Colonic mucosa (tissue), 4 donors: ENCODE measurements around the gene LHFPL4. TPM values are rescaled to one million over a fixed set of nuclear protein-coding genes. Genes with fewer than 3 reads are reported as not detected.
"Not testable (repeated sequence)": the region's sequence is repeated elsewhere in the genome, so short reads cannot be mapped to it uniquely, and the experiment has no call there.

Experiments
- DNase-seq: peaks from one replicate; pipeline ENCODE4 v3.0.0-alpha.2; 2020
- H3K27ac ChIP-seq: fragments of 200-600 bp; one replicate; pipeline ENCODE4 v1.8.0; 2021
- H3K27me3 ChIP-seq: fragments of 200-600 bp; one replicate; pipeline ENCODE4 v1.8.0; 2021
- H3K36me3 ChIP-seq: fragments of 200-600 bp; one replicate; pipeline ENCODE4 v1.8.0; 2021
- H3K4me1 ChIP-seq: fragments of 200-600 bp; one replicate; pipeline ENCODE4 v1.8.0; 2021; ENCODE audit warnings: mild to moderate bottlenecking
- H3K4me3 ChIP-seq: fragments of 200-600 bp; one replicate; pipeline ENCODE4 v1.8.0; 2021
- H3K9ac ChIP-seq, 2 donors: one replicate each; pipeline ENCODE4 v1.7.0; 2013; ENCODE audit warnings: control low read depth in 2 of 2, low read depth in 2 of 2, low read length in 2 of 2
- H3K9me3 ChIP-seq: fragments of 200-600 bp; one replicate; pipeline ENCODE4 v1.8.0; 2021
- CTCF ChIP-seq: fragments of 200-600 bp; IDR thresholded peaks from one replicate; pipeline ENCODE4 v1.8.0; 2022; ENCODE audit warnings: antibody characterized with exemption, mild to moderate bottlenecking
- intact Hi-C: fragments of 100-400 bp; cut with DNase I; formaldehyde crosslinking; loops from one replicate; pipeline ENCODE4 v1.14.1; 2022
- total RNA-seq, 2 donors: library from RNA; stranded (reverse); fragmentation: NEBNext Ultra II Directional in 1 of 2; extraction: Animal tissue kit (Norgen Biotek cat#: 25700) in 1 of 2; gene quantifications; one replicate each; pipeline ENCODE4 v1.2.1, GENCODE V29; 2021
- donor health status: healthy.
- donor health status: DM: no; HTN: no; CAD: no.
- donor health status: DM: no; HTN: no; CAD: no.

Gene LHFPL4
- 1 to 10 TPM in 1 of 2 donors, under 1 TPM in 1; 0.05 to 1.2 TPM for total RNA-seq

- intact Hi-C loops = no loop called here
- DNase-seq = no peak
- Histone ChIP-seq H3K4me1 (no peaks in the 10 kb centered on the region), H3K36me3 (no peaks in the 10 kb centered on the region), H3K9me3 (no peaks in the 10 kb centered on the region), H3K27me3 (peaks cover 11% of the 10 kb centered on the region), H3K9ac (no peak within 1 kb of the TSS), H3K27ac (no peak within 1 kb of the TSS), H3K4me3 (no peak within 1 kb of the TSS)
- no peak for TF ChIP-seq CTCF
These were observed at the start of gene LHFPL4 for GRCh38 chr3:9553021-9553947. LHFPL4 (minus strand) TSS chr3:9553822; CDS start chr3:9552679, 1,143 bp downstream.

- H3K36me3 ChIP-seq = no peaks in the 10 kb centered on the region
- no peak overlapping the region for H3K9ac ChIP-seq
- DNase-seq = no peak
- no peak for TF ChIP-seq CTCF
- no peaks in the 10 kb centered on the region for H3K4me1 ChIP-seq
- intact Hi-C loops = no loop called here
- H3K27me3 ChIP-seq = no peaks in the 10 kb centered on the region
- no peaks in the 10 kb centered on the region for H3K9me3 ChIP-seq
- no peak overlapping the region for H3K4me3 ChIP-seq
- H3K27ac ChIP-seq = no peak overlapping the region
These were observed 49.0 kb upstream of the LHFPL4 start for GRCh38 chr3:9602620-9603019.

DNA sequence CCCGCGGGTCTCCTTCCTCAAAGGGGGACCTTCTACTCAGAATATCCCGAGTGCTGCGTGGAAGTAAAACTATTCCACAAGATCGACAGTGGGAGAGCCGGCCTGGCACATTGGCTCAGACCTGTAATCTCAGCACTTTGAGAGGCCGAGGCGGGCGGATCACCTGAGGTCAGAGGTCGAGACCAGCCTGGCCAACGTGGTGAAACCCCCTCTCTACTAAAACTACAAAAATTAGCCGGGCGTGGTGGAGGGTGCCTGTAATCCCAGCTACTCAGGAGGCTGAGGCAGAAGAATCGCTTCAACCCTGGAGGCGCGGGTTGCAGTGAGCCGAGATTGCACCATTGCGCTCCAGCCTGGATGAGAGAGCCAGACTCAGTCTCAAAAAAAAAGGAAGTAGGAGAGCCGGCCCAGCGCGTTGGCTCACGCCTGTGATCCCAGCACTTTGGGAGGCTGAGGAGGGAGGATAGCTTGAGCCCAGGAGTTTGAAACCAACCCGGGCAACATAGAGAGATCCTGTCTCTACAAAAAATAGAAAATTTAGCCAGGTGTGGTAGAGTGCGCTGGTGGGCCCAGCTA lies 47.5 kb upstream of the LHFPL4 start:
- H3K9me3 ChIP-seq, H3K27me3 ChIP-seq, H3K27ac ChIP-seq, DNase-seq, intact Hi-C loops, H3K4me1 ChIP-seq, H3K36me3 ChIP-seq: not testable (repeated sequence)
- Histone ChIP-seq H3K9ac (peak overlapping the region in 1 of 2 donors; percentile 12), H3K4me3 (peak overlapping the region; percentile 24)

DNA sequence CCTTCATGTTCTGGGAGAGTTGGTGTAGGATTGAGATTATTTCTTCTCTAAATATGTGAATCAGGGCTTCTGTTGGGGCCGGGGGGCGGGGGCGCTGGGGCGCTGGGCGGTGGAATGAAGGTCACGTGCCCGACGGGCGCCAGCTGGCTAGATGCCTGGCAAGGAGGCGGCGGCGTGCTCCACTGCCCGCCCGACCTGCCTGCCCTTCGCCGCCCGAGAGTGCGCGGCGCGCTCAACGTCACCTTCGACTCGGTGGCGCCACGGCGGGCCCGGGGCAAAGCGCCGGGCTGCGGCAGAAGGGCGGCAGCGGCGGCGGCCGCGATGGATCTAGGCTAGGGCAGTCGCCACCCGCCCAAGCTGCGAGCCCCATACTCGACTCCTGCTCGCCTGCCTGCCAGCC lies 47.0 kb upstream of the LHFPL4 start:
- Histone ChIP-seq H3K27ac (no peak overlapping the region), H3K4me1 (no peaks in the 10 kb centered on the region), H3K27me3 (no peaks in the 10 kb centered on the region), H3K9ac (peak overlapping the region in 1 of 2 donors; percentile 12), H3K9me3 (no peaks in the 10 kb centered on the region), H3K36me3 (no peaks in the 10 kb centered on the region), H3K4me3 (peak overlapping the region; percentile 24)
- DNase-seq = peak; percentile 73
- intact Hi-C loops = no loop called here
- no peak for TF ChIP-seq CTCF

DNA sequence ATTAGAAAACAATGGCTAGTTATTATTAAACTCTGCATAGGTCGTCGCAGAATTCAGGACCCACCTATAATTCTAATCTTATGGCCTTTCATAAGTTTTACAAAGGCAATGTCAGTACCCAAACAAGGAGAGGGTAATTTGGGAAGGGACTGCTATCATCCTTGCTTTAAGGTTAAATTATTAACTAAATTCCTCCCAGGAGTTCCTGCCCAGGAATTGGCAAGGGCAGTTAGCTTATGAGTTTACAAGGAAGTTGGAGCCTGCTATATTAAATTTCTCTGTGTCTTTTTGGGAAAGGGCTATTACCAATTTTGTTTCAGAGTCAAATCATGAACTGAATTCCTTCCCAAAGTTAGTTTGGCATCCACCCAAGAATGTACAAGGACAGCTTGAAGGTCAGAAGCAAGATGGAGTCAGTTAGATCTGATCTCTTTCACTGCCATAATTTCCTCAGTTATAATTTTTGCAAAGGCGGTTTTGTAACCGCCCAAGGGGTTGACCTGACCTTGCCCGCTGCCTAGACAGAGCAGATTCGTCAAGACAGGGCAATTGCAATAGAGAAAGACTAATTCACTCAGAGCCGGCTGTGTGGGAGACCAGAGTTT lies 45.3 kb upstream of the LHFPL4 start:
- peak overlapping the region; percentile 39 for H3K27ac ChIP-seq

More for the DNA sequence above, 45.3 kb upstream of the LHFPL4 start:
- H3K4me3 ChIP-seq = no peak overlapping the region
- H3K4me1 ChIP-seq = no peaks in the 10 kb centered on the region
- no peak overlapping the region for H3K9ac ChIP-seq
- no peaks in the 10 kb centered on the region for H3K9me3 ChIP-seq
- DNase-seq = peak; percentile 24
- intact Hi-C loops = no loop called here
- no peaks in the 10 kb centered on the region for H3K27me3 ChIP-seq
- H3K36me3 ChIP-seq = no peaks in the 10 kb centered on the region
- no peak for TF ChIP-seq CTCF
